GM19240 (cell line): ENCODE data around the gene KCNH1.

Experiments used
- DNase-seq: peaks from one replicate; pipeline ENCODE4 v3.0.0; 2011; ENCODE audit warnings: low spot score; ENCODE audit not compliant: insufficient read length

Gene KCNH1

GRCh38 chr1:211133836-211134669 is at the start of gene KCNH1:
Gene KCNH1 (minus strand): TSS chr1:211134148. CDS start chr1:211133945, 203 bp downstream.
- peak; percentile 36 for DNase-seq

- DNase-seq = no peak
Observed at GRCh38 chr1:211182746-211183145, 48.8 kb upstream of the KCNH1 start.

GRCh38 chr1:211174375-211174774 is 40.4 kb upstream of the KCNH1 start:
- no peak for DNase-seq

GRCh38 chr1:211172657-211173056 is 38.7 kb upstream of the KCNH1 start:
- DNase-seq = no peak

GRCh38 chr1:211169353-211169752 is 35.4 kb upstream of the KCNH1 start:
- DNase-seq = no peak

GRCh38 chr1:211158866-211159265 is 24.9 kb upstream of the KCNH1 start:
- DNase-seq = no peak

- no peak for DNase-seq
Observed at GRCh38 chr1:211155040-211155439, 21.1 kb upstream of the KCNH1 start.

- DNase-seq = no peak
Observed at GRCh38 chr1:211153932-211154331, 20.0 kb upstream of the KCNH1 start.

GRCh38 chr1:211148366-211148765 is 14.4 kb upstream of the KCNH1 start:
- DNase-seq = no peak

- no peak for DNase-seq
Observed at GRCh38 chr1:211145944-211146343, 12.0 kb upstream of the KCNH1 start.

- DNase-seq = no peak
Observed at GRCh38 chr1:211135342-211135950, 1.5 kb upstream of the KCNH1 start.

GRCh38 chr1:211133393-211133835 is 534 bp downstream of the KCNH1 start:
- no peak for DNase-seq

GRCh38 chr1:211132721-211133392 is 1.1 kb downstream of the KCNH1 start:
- no peak for DNase-seq

GRCh38 chr1:211129776-211130175 is 4.2 kb downstream of the KCNH1 start:
- no peak for DNase-seq

- no peak for DNase-seq
Observed at GRCh38 chr1:211127166-211127565, 6.8 kb downstream of the KCNH1 start.

GRCh38 chr1:211126622-211127021 is 7.3 kb downstream of the KCNH1 start:
- DNase-seq = no peak

- no peak for DNase-seq
Observed at GRCh38 chr1:211118407-211119102, 15.4 kb downstream of the KCNH1 start.

GRCh38 chr1:211114446-211114845 is 19.5 kb downstream of the KCNH1 start:
- no peak for DNase-seq

- no peak for DNase-seq
Observed at GRCh38 chr1:211113566-211113965, 20.4 kb downstream of the KCNH1 start.

- DNase-seq = no peak
Observed at GRCh38 chr1:211111351-211111750, 22.6 kb downstream of the KCNH1 start.

GRCh38 chr1:211101481-211101880 is 32.5 kb downstream of the KCNH1 start:
- no peak for DNase-seq

- DNase-seq = no peak
Observed at GRCh38 chr1:211099393-211099792, 34.6 kb downstream of the KCNH1 start.
